Epithelial cell of prostate (primary cell): ENCODE data around the gene SLC44A3.

Source experiments
- DNase-seq: peaks from one replicate; pipeline ENCODE4 v3.0.0-alpha.2; 2011; ENCODE audit warnings: low read depth, low spot score
- H3K27ac ChIP-seq: fragments of 450-650 bp; 2 replicates; pipeline ENCODE4 v1.5.1; 2017; ENCODE audit warnings: mild to moderate bottlenecking

Gene SLC44A3

GRCh38 chr1:94866164-94866807 is 46.1 kb downstream of the SLC44A3 start:
- H3K27ac ChIP-seq: no peak overlapping the region
- no peak for DNase-seq

- H3K27ac ChIP-seq: no peak overlapping the region
- DNase-seq: no peak
Measured at GRCh38 chr1:94871031-94871430, 50.9 kb downstream of the SLC44A3 start.

GRCh38 chr1:94872771-94873495 is 52.8 kb downstream of the SLC44A3 start:
- H3K27ac ChIP-seq: peak overlapping the region; percentile 94
- DNase-seq: no peak

- DNase-seq: no peak
- H3K27ac ChIP-seq: peak overlapping the region; percentile 94
Measured at GRCh38 chr1:94873520-94874351, 53.6 kb downstream of the SLC44A3 start.

GRCh38 chr1:94874423-94874822 is 54.3 kb downstream of the SLC44A3 start:
- DNase-seq: no peak
- peak overlapping the region; percentile 94 for H3K27ac ChIP-seq

GRCh38 chr1:94875794-94876193 is 55.6 kb downstream of the SLC44A3 start:
- peak overlapping the region; percentile 94 for H3K27ac ChIP-seq
- DNase-seq: peak; percentile 79

GRCh38 chr1:94876362-94876761 is 56.2 kb downstream of the SLC44A3 start:
- peak; percentile 82 for DNase-seq
- H3K27ac ChIP-seq: peak overlapping the region; percentile 94

GRCh38 chr1:94878329-94878728 is 58.2 kb downstream of the SLC44A3 start:
- no peak overlapping the region for H3K27ac ChIP-seq
- no peak for DNase-seq

- peak overlapping the region; percentile 38 for H3K27ac ChIP-seq
Measured at GRCh38 chr1:94883691-94884090, 63.5 kb downstream of the SLC44A3 start.

GRCh38 chr1:94884106-94884505 is 63.9 kb downstream of the SLC44A3 start:
- peak overlapping the region; percentile 38 for H3K27ac ChIP-seq
- no peak for DNase-seq

More at GRCh38 chr1:94883691-94884090, 63.5 kb downstream of the SLC44A3 start:
- DNase-seq: no peak

GRCh38 chr1:94884507-94884906 is 64.3 kb downstream of the SLC44A3 start:
- DNase-seq: no peak
- H3K27ac ChIP-seq: peak overlapping the region; percentile 38

- DNase-seq: no peak
- H3K27ac ChIP-seq: no peak overlapping the region
Measured at GRCh38 chr1:94886361-94886760, 66.2 kb downstream of the SLC44A3 start.

- no peak for DNase-seq
- H3K27ac ChIP-seq: no peak overlapping the region
Measured at GRCh38 chr1:94887106-94887505, 66.9 kb downstream of the SLC44A3 start.

GRCh38 chr1:94887603-94888171 is 67.5 kb downstream of the SLC44A3 start:
- H3K27ac ChIP-seq: no peak overlapping the region
- DNase-seq: no peak

- no peak overlapping the region for H3K27ac ChIP-seq
- DNase-seq: no peak
Measured at GRCh38 chr1:94888201-94888600, 68.0 kb downstream of the SLC44A3 start.

GRCh38 chr1:94892604-94893254 is 72.6 kb downstream of the SLC44A3 start:
- no peak overlapping the region for H3K27ac ChIP-seq
- DNase-seq: no peak

- DNase-seq: no peak
- H3K27ac ChIP-seq: no peak overlapping the region
Measured at GRCh38 chr1:94894630-94895029, 74.5 kb downstream of the SLC44A3 start.

GRCh38 chr1:94895518-94895917 is 75.4 kb downstream of the SLC44A3 start:
- no peak overlapping the region for H3K27ac ChIP-seq
- no peak for DNase-seq

- H3K27ac ChIP-seq: peak overlapping the region; percentile 54
- no peak for DNase-seq
Measured at GRCh38 chr1:94898491-94899385, 78.6 kb downstream of the SLC44A3 start.
